GM12878 (cell line): ENCODE results near the gene ZNF423. TPM values are rescaled to one million over a fixed set of nuclear protein-coding genes. Genes with fewer than 3 reads are reported as not detected.

Source experiments
- ATAC-seq: fragments of 200-7000 bp; cut with Tn5 transposase; 3 replicates; pipeline ENCODE4 v1.9.1; 2020; ENCODE audit warnings: mild to moderate bottlenecking, moderate library complexity
- BruUV-seq: library from RNA; stranded (reverse); fragments of 400-500 nt; replicated peaks from 2 replicates; lab custom pipeline; 2021; lab: Mats Ljungman, UMichigan
- CTCF ChIA-PET: fragments of 300-600 bp; sonication (Branson Sonifier 250); formaldehyde crosslinking; extraction: SDS; loops from one replicate; lab custom pipeline; 2021; ENCODE audit warnings: inconsistent platforms; lab: Yijun Ruan, JAX
- POLR2A ChIA-PET: fragments of 350-600 bp; formaldehyde crosslinking; extraction: SDS; loops from one replicate; lab custom pipeline; 2021; ENCODE audit warnings: inconsistent platforms; lab: Charles Lee
- RAD21 ChIA-PET: fragments of 300-600 bp; sonication (Branson Sonifier 250); formaldehyde crosslinking; loops from one replicate; lab custom pipeline; 2023; ENCODE audit warnings: antibody characterized with exemption; ENCODE audit not compliant: unreplicated experiment; lab: Charles Lee
- SMC1A ChIA-PET: fragments of 300-600 bp; sonication (Branson Sonifier 250); formaldehyde crosslinking; loops from one replicate; lab custom pipeline; 2023; ENCODE audit not compliant: unreplicated experiment, uncharacterized antibody; lab: Charles Lee
- DNase-seq: peaks from one replicate; pipeline ENCODE4 v3.0.0-alpha.2; 2011; ENCODE audit warnings: low read depth, low spot score
- FAIRE-seq: peaks from 3 replicates; lab custom pipeline; 2011; peaks lifted over from hg19 to GRCh38; lab: Jason Lieb, UNC
- H2AFZ ChIP-seq: 2 replicates; pipeline ENCODE4 v1.6.0; 2011; ENCODE audit warnings: low read depth, low read length, control low read depth; ENCODE audit not compliant: control insufficient read depth
- H3K27ac ChIP-seq: 2 replicates; pipeline ENCODE4 v1.5.1; 2011; ENCODE audit warnings: control low read depth; ENCODE audit not compliant: control insufficient read depth, insufficient read depth
- H3K27me3 ChIP-seq, 2 experiments: replicated peaks in 1 of 2; 2 replicates each; pipeline versions ENCODE4 v1.6.0 to v1.6.1; 2011; ENCODE audit warnings: low read length in 1 of 2; ENCODE audit not compliant: control insufficient read depth in 2 of 2, insufficient read depth in 2 of 2
- H3K36me3 ChIP-seq, 2 experiments: 2 replicates each; pipeline ENCODE4 v1.5.1; 2011; ENCODE audit warnings: low read length in 1 of 2; ENCODE audit not compliant: control insufficient read depth in 2 of 2, insufficient read depth in 2 of 2
- H3K4me1 ChIP-seq: 2 replicates; pipeline ENCODE4 v1.6.1; 2011; ENCODE audit warnings: mild to moderate bottlenecking, low read length, moderate library complexity, mixed read lengths; ENCODE audit not compliant: control insufficient read depth, insufficient read depth
- H3K4me2 ChIP-seq: 2 replicates; pipeline ENCODE4 v1.6.0; 2011; ENCODE audit warnings: control low read depth; ENCODE audit not compliant: control insufficient read depth, insufficient read depth
- H3K4me3 ChIP-seq: fragments of 200-600 bp; sonication (generic); 2 replicates; pipeline ENCODE4 v1.5.1; 2016
- H3K79me2 ChIP-seq: 2 replicates; pipeline ENCODE4 v1.6.0; 2011; ENCODE audit warnings: low read length; ENCODE audit not compliant: control insufficient read depth, insufficient read depth
- H3K9ac ChIP-seq: 2 replicates; pipeline ENCODE4 v1.8.0; 2011; ENCODE audit warnings: low read length, control low read depth, mixed read lengths; ENCODE audit not compliant: control insufficient read depth, insufficient read depth
- H3K9me3 ChIP-seq: replicated peaks from 3 replicates; pipeline ENCODE4 v1.5.1; 2011; ENCODE audit warnings: mild to moderate bottlenecking, low read length; ENCODE audit not compliant: control insufficient read depth, insufficient read depth
- H4K20me1 ChIP-seq: 2 replicates; pipeline ENCODE4 v1.6.0; 2011; ENCODE audit not compliant: control insufficient read depth, insufficient read depth
- MYC ChIP-seq: IDR thresholded peaks from 2 replicates; pipeline ENCODE4 v1.6.1; 2011; ENCODE audit warnings: mild to moderate bottlenecking, low read length, moderate library complexity, inconsistent platforms; ENCODE audit not compliant: insufficient read depth, insufficient replicate concordance, insufficient read length, severe bottlenecking
- RBBP5 ChIP-seq: fragments of 200-600 bp; sonication (generic); conservative IDR thresholded peaks from 2 replicates; pipeline ENCODE4 v1.6.1; 2016
- WGBS: methylation state at CpG from one replicate; pipeline ENCODE4 v1.1.6; 2016; ENCODE audit warnings: low lambda C conversion rate; ENCODE audit not compliant: insufficient replicate concordance, insufficient coverage; ENCODE audit errors: missing lambda C conversion rate; 5-methylcytosine and 5-hydroxymethylcytosine counted together
- in situ Hi-C: fragments of 300-500 bp; cut with MboI; formaldehyde crosslinking; loops from 9 replicates; pipeline ENCODE4 v1.14.3; 2018; ENCODE audit warnings: mixed read lengths
- intact Hi-C: fragments of 100-400 bp; cut with micrococcal nuclease; formaldehyde crosslinking; loops from one replicate; pipeline ENCODE4 v1.14.2; 2022; ENCODE audit not compliant: unreplicated experiment
- polyA plus RNA-seq, 11 experiments: library from polyadenylated mRNA; depleted of rRNA in 4 of 11; unstranded in 6 of 11; stranded (reverse) in 5 of 11; fragments of >200 nt; fragmentation: Nextera tagmentation in 4 of 11; fragmentation: Illumina TruSeq in 1 of 11; extraction: Ambion mirVana in 4 of 11; extraction: Trizol in 1 of 11; gene quantifications; 1 replicate in 1 of 11; 2 replicates in 10 of 11; pipeline versions ENCODE4 v1.2.1 to v1.2.3, GENCODE V29; 2011 to 2016; ENCODE audit warnings: inconsistent platforms in 2 of 11, missing spikeins in 2 of 11, low read depth in 1 of 11
- total RNA-seq, 4 experiments: library from RNA; depleted of rRNA in 3 of 4; stranded (reverse); fragments of >200 nt in 3 of 4; fragmentation: Illumina TruSeq in 1 of 4; extraction: Trizol in 1 of 4; gene quantifications; 2 replicates each; pipeline versions ENCODE4 v1.2.1 to v1.2.3, GENCODE V29; 2013 to 2021
- TF ChIP-seq, protein P1 (sequence below): IDR thresholded peaks from 2 replicates; pipeline ENCODE4 v1.6.1; 2011; ENCODE audit warnings: low read depth, low read length, improper control_type of control experiment, borderline replicate concordance
- TF ChIP-seq, protein P2 (sequence below): fragments of 450-650 bp; IDR thresholded peaks from 2 replicates; pipeline ENCODE4 v1.6.1; 2018; ENCODE audit warnings: mild to moderate bottlenecking, low read depth, moderate library complexity; ENCODE audit not compliant: partially characterized antibody

ZNF423 gene
- total and polyA plus RNA-seq, 10 of the 15 experiments (the other 5 are each of a cell fraction or from before 2014, with no cell fraction given): 0.03 to 0.64 (median 0.10) TPM

DNA sequence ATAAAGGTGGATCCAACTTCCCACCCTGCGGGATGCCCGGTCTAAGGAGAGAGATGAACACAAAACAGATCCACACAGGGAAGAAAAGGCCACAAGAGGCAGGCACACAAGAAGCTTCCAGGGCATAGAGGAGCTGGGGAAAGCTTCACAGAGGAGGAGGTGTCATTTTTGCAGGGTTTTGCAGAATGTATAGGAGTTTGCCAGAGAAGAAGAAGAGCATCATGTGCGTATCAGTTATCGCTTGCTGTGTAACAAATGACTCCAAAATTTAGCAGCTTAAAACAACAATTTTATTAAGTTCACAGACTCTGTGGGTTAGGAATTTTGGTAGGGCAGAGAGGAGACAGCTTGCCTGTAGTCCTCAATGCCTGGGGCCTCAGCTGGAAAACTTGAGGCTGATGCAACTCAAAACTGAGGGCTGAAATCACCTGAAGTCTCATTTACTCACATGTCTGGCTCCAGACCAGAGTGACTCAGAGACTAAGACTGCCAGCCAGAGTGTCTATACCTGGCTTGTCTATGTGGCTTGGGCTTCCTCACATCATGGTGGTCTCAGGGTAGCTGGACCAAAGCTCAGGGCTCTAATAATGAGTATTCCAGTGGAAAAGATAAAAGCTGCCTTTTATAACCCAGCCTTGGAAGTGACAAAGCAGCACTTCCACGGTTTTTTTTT, 33.9 kb upstream of the ZNF423 start:
- intact Hi-C loops (no loop called here), in situ Hi-C loops (no loop called here)
- ATAC-seq (no peak), DNase-seq (no peak), FAIRE-seq (no peak)
- H3K27me3 ChIP-seq: no peaks in the 10 kb centered on the region; a peak in 1 of 4 replicates
- no peaks in the 10 kb centered on the region for H3K9me3 ChIP-seq
- TF ChIP-seq, protein P1, sequence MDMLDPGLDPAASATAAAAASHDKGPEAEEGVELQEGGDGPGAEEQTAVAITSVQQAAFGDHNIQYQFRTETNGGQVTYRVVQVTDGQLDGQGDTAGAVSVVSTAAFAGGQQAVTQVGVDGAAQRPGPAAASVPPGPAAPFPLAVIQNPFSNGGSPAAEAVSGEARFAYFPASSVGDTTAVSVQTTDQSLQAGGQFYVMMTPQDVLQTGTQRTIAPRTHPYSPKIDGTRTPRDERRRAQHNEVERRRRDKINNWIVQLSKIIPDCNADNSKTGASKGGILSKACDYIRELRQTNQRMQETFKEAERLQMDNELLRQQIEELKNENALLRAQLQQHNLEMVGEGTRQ: no peak
- no peaks in the 10 kb centered on the region for H3K36me3 ChIP-seq
- no peaks in the 10 kb centered on the region for H3K4me1 ChIP-seq
- no peak overlapping the region for H2AFZ ChIP-seq
- H3K4me2 ChIP-seq: no peak overlapping the region
- ChIA-PET POLR2A (no interaction called here), RAD21 (no interaction called here), SMC1A (no interaction called here), CTCF (interaction anchor here (0.7 to 1.0 kb wide), 3 partner anchors 14 to 69 kb away, joined by 3 read pairs; no protein-coding TSS in a partner anchor)
- no TSS peak for BruUV-seq
- 75% methylated on average over 5 of the region's 5 CpGs for WGBS
- H3K27ac ChIP-seq: no peak overlapping the region
- H4K20me1 ChIP-seq: no peaks in the 10 kb centered on the region
- H3K9ac ChIP-seq: no peak overlapping the region
- H3K4me3 ChIP-seq: no peak overlapping the region
- H3K79me2 ChIP-seq: no peaks in the 10 kb centered on the region

DNA sequence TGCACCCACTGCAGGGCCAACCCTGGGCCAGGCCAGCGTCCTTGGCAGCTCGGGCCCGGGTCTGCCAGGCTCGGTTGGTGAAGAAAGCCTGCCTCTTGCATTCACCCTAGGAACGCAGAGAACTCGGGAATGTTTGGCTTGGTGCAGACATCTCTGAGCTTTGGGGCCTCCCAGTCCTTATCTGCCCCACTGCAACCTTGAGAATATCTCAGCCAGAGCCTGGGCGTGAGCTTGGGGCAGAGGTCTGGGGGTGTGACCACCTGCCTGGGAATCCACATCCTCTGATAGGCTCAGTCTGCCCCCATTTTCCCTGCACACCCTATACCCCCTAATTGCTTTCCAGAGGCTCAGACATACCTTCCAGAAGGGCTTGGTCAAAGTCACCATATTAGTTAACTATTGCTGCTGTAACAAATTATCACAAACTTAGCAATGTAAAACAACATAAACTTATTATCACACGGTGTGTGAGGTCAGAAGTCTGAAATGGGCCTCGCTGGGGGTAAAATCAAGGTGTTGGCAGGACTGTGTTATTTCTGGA, 30.7 kb upstream of the ZNF423 start:
- Histone ChIP-seq H3K4me2 (no peak overlapping the region), H3K4me3 (no peak overlapping the region), H3K4me1 (no peaks in the 10 kb centered on the region), H3K79me2 (no peaks in the 10 kb centered on the region), H3K9me3 (no peaks in the 10 kb centered on the region), H3K27ac (no peak overlapping the region), H4K20me1 (no peaks in the 10 kb centered on the region), H3K27me3 (peaks cover 0 to 1% of the 10 kb centered on the region in 2 experiments; a peak in 1 of 4 replicates), H3K9ac (no peak overlapping the region), H3K36me3 (no peaks in the 10 kb centered on the region), H2AFZ (no peak overlapping the region)
- intact Hi-C loops: no loop called here
- in situ Hi-C loops: no loop called here
- RAD21 ChIA-PET: no interaction called here
- CTCF ChIA-PET: interaction anchor here (1.1 kb wide), 1 partner anchor 10 kb away, joined by 3 read pairs; no protein-coding TSS in a partner anchor
- SMC1A ChIA-PET: no interaction called here
- TF ChIP-seq, protein P2, sequence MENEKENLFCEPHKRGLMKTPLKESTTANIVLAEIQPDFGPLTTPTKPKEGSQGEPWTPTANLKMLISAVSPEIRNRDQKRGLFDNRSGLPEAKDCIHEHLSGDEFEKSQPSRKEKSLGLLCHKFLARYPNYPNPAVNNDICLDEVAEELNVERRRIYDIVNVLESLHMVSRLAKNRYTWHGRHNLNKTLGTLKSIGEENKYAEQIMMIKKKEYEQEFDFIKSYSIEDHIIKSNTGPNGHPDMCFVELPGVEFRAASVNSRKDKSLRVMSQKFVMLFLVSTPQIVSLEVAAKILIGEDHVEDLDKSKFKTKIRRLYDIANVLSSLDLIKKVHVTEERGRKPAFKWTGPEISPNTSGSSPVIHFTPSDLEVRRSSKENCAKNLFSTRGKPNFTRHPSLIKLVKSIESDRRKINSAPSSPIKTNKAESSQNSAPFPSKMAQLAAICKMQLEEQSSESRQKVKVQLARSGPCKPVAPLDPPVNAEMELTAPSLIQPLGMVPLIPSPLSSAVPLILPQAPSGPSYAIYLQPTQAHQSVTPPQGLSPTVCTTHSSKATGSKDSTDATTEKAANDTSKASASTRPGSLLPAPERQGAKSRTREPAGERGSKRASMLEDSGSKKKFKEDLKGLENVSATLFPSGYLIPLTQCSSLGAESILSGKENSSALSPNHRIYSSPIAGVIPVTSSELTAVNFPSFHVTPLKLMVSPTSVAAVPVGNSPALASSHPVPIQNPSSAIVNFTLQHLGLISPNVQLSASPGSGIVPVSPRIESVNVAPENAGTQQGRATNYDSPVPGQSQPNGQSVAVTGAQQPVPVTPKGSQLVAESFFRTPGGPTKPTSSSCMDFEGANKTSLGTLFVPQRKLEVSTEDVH: no peak
- TF ChIP-seq MYC (no peak), RBBP5 (no peak)
- DNase-seq (no peak), FAIRE-seq (no peak), ATAC-seq (no peak)
- WGBS: 18% methylated on average over 9 of the region's 9 CpGs
- POLR2A ChIA-PET: no interaction called here
- BruUV-seq: no TSS peak
